Measurements from ENCODE around the gene CORO1C.

DNA sequence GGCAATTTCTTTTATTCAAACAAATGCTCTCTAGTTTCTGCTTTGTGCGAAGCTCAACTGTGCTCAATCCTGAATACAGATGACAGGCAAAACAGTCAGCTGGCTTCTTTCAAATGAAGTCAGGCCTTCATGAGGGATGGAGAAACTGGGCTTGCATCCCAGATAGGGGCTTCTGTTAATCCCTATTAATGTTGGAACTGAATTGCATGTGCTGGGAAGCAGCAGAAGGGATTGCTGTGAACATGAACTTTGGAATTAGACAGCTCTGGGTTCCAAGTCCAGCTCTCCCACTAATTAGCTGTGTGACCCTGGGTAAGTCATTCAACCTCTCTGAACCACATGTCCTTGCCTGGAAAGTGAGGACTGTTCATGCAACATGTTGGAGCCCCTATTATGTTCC, 21.1 kb upstream of the CORO1C start:
- TF ChIP-seq, protein P1, sequence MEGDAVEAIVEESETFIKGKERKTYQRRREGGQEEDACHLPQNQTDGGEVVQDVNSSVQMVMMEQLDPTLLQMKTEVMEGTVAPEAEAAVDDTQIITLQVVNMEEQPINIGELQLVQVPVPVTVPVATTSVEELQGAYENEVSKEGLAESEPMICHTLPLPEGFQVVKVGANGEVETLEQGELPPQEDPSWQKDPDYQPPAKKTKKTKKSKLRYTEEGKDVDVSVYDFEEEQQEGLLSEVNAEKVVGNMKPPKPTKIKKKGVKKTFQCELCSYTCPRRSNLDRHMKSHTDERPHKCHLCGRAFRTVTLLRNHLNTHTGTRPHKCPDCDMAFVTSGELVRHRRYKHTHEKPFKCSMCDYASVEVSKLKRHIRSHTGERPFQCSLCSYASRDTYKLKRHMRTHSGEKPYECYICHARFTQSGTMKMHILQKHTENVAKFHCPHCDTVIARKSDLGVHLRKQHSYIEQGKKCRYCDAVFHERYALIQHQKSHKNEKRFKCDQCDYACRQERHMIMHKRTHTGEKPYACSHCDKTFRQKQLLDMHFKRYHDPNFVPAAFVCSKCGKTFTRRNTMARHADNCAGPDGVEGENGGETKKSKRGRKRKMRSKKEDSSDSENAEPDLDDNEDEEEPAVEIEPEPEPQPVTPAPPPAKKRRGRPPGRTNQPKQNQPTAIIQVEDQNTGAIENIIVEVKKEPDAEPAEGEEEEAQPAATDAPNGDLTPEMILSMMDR (IDR thresholded peaks at IDR 0.05; ENCODE audit: low read depth, low read length, missing input control) = no peak
- TF ChIP-seq YY1 (IDR thresholded peaks at IDR 0.05) = no peak
- no peak for TF ChIP-seq SP1 (IDR thresholded peaks at IDR 0.05)
- TF ChIP-seq, protein P2, sequence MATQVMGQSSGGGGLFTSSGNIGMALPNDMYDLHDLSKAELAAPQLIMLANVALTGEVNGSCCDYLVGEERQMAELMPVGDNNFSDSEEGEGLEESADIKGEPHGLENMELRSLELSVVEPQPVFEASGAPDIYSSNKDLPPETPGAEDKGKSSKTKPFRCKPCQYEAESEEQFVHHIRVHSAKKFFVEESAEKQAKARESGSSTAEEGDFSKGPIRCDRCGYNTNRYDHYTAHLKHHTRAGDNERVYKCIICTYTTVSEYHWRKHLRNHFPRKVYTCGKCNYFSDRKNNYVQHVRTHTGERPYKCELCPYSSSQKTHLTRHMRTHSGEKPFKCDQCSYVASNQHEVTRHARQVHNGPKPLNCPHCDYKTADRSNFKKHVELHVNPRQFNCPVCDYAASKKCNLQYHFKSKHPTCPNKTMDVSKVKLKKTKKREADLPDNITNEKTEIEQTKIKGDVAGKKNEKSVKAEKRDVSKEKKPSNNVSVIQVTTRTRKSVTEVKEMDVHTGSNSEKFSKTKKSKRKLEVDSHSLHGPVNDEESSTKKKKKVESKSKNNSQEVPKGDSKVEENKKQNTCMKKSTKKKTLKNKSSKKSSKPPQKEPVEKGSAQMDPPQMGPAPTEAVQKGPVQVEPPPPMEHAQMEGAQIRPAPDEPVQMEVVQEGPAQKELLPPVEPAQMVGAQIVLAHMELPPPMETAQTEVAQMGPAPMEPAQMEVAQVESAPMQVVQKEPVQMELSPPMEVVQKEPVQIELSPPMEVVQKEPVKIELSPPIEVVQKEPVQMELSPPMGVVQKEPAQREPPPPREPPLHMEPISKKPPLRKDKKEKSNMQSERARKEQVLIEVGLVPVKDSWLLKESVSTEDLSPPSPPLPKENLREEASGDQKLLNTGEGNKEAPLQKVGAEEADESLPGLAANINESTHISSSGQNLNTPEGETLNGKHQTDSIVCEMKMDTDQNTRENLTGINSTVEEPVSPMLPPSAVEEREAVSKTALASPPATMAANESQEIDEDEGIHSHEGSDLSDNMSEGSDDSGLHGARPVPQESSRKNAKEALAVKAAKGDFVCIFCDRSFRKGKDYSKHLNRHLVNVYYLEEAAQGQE (IDR thresholded peaks at IDR 0.05) = no peak
- TF ChIP-seq, protein P3, sequence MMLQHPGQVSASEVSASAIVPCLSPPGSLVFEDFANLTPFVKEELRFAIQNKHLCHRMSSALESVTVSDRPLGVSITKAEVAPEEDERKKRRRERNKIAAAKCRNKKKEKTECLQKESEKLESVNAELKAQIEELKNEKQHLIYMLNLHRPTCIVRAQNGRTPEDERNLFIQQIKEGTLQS (IDR thresholded peaks at IDR 0.05) = no peak
- no peak for TF ChIP-seq RAD21 (IDR thresholded peaks at IDR 0.05)
- TF ChIP-seq, protein P4, sequence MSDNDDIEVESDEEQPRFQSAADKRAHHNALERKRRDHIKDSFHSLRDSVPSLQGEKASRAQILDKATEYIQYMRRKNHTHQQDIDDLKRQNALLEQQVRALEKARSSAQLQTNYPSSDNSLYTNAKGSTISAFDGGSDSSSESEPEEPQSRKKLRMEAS (IDR thresholded peaks at IDR 0.05) = no peak
- TF ChIP-seq HNF4A (conservative IDR thresholded peaks at IDR 0.05) = peak; percentile 27 to 56
- TF ChIP-seq JUND (IDR thresholded peaks at IDR 0.05) = no peak
- TF ChIP-seq TAF1 (conservative IDR thresholded peaks at IDR 0.05) = no peak

Data from liver (tissue), 3 donors.